Measurements from ENCODE around the gene ISYNA1. TPM values are rescaled to one million over a fixed set of nuclear protein-coding genes. Genes with fewer than 3 reads are reported as not detected.

ISYNA1 gene
- total and polyA plus RNA-seq, 2 experiments from 2014 or later = 191 to 208 TPM

GRCh38 chr19:18418483-18419194, 19.3 kb downstream of the ISYNA1 start:
- Histone ChIP-seq H3K4me1 (ENCODE audit: insufficient read depth) (peaks cover 9% of the 10 kb centered on the region), H3K4me3 (peak overlapping the region; percentile 73), H3K79me2 (replicated peaks; ENCODE audit: insufficient read depth) (no peaks in the 10 kb centered on the region), H2AFZ (no peak overlapping the region), H3K9me2 (ENCODE audit: insufficient read depth) (no peaks in the 10 kb centered on the region), H3K27ac (ENCODE audit: low read depth) (no peak overlapping the region), H4K20me1 (replicated peaks; ENCODE audit: insufficient read depth) (peaks cover under 1% of the 10 kb centered on the region; the same call in 1 of the 2 replicates), H3K4me2 (peak overlapping the region; percentile 97), H3K36me3 (ENCODE audit: insufficient read depth) (no peaks in the 10 kb centered on the region), H3F3A (replicated peaks; ENCODE audit: low read depth) (peaks cover 24% of the 10 kb centered on the region), H3K27me3 (ENCODE audit: insufficient read depth) (peaks cover 39% of the 10 kb centered on the region)
- Mint-ChIP-seq H3K9me3 (no peaks in the 10 kb centered on the region), H3K27ac (no peak overlapping the region), H3K4me3 (peak overlapping the region; percentile 68), H3K4me1 (peaks cover 39% of the 10 kb centered on the region), H3K36me3 (ENCODE audit: low read depth) (no peaks in the 10 kb centered on the region), H3K27me3 (ENCODE audit: insufficient read depth, low read depth, poor library complexity) (peaks cover 52% of the 10 kb centered on the region)
- ATAC-seq (no peak; the same call in 2 of the 3 replicates), DNase-seq (ENCODE audit: low spot score) (peak; percentile 43)
- TF ChIP-seq ZNF331 (CRISPR knock-in tag; IDR thresholded peaks at IDR 0.05; ENCODE audit: low read depth) (no peak), EZH2 (IDR thresholded peaks at IDR 0.05; ENCODE audit: low read depth, unreplicated experiment) (peak; percentile 25)

GRCh38 chr19:18418029-18418482, 19.9 kb downstream of the ISYNA1 start:
- Mint-ChIP-seq H3K4me1 (peaks cover 36% of the 10 kb centered on the region), H3K27me3 (ENCODE audit: insufficient read depth, low read depth, poor library complexity) (peaks cover 50% of the 10 kb centered on the region), H3K9me3 (no peaks in the 10 kb centered on the region), H3K36me3 (ENCODE audit: low read depth) (no peaks in the 10 kb centered on the region), H3K4me3 (peak overlapping the region; percentile 68), H3K27ac (no peak overlapping the region)
- ATAC-seq (no peak), DNase-seq (ENCODE audit: low spot score) (no peak)
- peak overlapping the region; percentile 97 for H3K4me2 ChIP-seq
- H3K36me3 ChIP-seq (ENCODE audit: insufficient read depth) = no peaks in the 10 kb centered on the region
- no peaks in the 10 kb centered on the region; the same call in 1 of the 2 replicates for H4K20me1 ChIP-seq (replicated peaks; ENCODE audit: insufficient read depth)
- no peaks in the 10 kb centered on the region for H3K79me2 ChIP-seq (replicated peaks; ENCODE audit: insufficient read depth)
- H3K27me3 ChIP-seq (ENCODE audit: insufficient read depth) = peaks cover 39% of the 10 kb centered on the region
- no peaks in the 10 kb centered on the region for H3K9me2 ChIP-seq (ENCODE audit: insufficient read depth)
- no peak overlapping the region for H3K27ac ChIP-seq (ENCODE audit: low read depth)
- peak overlapping the region; percentile 73 for H3K4me3 ChIP-seq
- H2AFZ ChIP-seq = no peak overlapping the region
- peaks cover 8% of the 10 kb centered on the region for H3K4me1 ChIP-seq (ENCODE audit: insufficient read depth)
- H3F3A ChIP-seq (replicated peaks; ENCODE audit: low read depth) = peaks cover 24% of the 10 kb centered on the region
- TF ChIP-seq NANOG (IDR thresholded peaks at IDR 0.05; ENCODE audit: borderline replicate concordance) (no peak), ETS1 (IDR thresholded peaks at IDR 0.05) (no peak), ZNF331 (CRISPR knock-in tag; IDR thresholded peaks at IDR 0.05; ENCODE audit: low read depth) (no peak), EZH2 (IDR thresholded peaks at IDR 0.05; ENCODE audit: low read depth, unreplicated experiment) (no peak), ZNF114 (CRISPR knock-in tag; IDR thresholded peaks at IDR 0.05) (no peak), EZH2phosphoT487 (IDR thresholded peaks at IDR 0.05; ENCODE audit: unreplicated experiment) (no peak), CREB1 (CRISPR knock-in tag; IDR thresholded peaks at IDR 0.05; ENCODE audit: low read depth) (no peak), POLR2AphosphoS5 (IDR thresholded peaks at IDR 0.05; ENCODE audit: low read depth) (no peak)
- TF ChIP-seq, protein P1, sequence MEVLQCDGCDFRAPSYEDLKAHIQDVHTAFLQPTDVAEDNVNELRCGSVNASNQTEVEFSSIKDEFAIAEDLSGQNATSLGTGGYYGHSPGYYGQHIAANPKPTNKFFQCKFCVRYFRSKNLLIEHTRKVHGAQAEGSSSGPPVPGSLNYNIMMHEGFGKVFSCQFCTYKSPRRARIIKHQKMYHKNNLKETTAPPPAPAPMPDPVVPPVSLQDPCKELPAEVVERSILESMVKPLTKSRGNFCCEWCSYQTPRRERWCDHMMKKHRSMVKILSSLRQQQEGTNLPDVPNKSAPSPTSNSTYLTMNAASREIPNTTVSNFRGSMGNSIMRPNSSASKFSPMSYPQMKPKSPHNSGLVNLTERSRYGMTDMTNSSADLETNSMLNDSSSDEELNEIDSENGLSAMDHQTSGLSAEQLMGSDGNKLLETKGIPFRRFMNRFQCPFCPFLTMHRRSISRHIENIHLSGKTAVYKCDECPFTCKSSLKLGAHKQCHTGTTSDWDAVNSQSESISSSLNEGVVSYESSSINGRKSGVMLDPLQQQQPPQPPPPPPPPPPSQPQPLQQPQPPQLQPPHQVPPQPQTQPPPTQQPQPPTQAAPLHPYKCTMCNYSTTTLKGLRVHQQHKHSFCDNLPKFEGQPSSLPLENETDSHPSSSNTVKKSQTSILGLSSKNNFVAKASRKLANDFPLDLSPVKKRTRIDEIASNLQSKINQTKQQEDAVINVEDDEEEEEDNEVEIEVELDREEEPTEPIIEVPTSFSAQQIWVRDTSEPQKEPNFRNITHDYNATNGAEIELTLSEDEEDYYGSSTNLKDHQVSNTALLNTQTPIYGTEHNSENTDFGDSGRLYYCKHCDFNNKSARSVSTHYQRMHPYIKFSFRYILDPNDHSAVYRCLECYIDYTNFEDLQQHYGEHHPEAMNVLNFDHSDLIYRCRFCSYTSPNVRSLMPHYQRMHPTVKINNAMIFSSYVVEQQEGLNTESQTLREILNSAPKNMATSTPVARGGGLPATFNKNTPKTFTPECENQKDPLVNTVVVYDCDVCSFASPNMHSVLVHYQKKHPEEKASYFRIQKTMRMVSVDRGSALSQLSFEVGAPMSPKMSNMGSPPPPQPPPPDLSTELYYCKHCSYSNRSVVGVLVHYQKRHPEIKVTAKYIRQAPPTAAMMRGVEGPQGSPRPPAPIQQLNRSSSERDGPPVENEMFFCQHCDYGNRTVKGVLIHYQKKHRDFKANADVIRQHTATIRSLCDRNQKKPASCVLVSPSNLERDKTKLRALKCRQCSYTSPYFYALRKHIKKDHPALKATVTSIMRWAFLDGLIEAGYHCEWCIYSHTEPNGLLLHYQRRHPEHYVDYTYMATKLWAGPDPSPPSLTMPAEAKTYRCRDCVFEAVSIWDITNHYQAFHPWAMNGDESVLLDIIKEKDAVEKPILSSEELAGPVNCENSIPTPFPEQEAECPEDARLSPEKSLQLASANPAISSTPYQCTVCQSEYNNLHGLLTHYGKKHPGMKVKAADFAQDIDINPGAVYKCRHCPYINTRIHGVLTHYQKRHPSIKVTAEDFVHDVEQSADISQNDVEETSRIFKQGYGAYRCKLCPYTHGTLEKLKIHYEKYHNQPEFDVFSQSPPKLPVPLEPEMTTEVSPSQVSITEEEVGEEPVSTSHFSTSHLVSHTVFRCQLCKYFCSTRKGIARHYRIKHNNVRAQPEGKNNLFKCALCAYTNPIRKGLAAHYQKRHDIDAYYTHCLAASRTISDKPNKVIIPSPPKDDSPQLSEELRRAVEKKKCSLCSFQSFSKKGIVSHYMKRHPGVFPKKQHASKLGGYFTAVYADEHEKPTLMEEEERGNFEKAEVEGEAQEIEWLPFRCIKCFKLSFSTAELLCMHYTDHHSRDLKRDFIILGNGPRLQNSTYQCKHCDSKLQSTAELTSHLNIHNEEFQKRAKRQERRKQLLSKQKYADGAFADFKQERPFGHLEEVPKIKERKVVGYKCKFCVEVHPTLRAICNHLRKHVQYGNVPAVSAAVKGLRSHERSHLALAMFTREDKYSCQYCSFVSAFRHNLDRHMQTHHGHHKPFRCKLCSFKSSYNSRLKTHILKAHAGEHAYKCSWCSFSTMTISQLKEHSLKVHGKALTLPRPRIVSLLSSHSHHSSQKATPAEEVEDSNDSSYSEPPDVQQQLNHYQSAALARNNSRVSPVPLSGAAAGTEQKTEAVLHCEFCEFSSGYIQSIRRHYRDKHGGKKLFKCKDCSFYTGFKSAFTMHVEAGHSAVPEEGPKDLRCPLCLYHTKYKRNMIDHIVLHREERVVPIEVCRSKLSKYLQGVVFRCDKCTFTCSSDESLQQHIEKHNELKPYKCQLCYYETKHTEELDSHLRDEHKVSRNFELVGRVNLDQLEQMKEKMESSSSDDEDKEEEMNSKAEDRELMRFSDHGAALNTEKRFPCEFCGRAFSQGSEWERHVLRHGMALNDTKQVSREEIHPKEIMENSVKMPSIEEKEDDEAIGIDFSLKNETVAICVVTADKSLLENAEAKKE (CRISPR knock-in tag; IDR thresholded peaks at IDR 0.05) = no peak
- TF ChIP-seq, protein P2, sequence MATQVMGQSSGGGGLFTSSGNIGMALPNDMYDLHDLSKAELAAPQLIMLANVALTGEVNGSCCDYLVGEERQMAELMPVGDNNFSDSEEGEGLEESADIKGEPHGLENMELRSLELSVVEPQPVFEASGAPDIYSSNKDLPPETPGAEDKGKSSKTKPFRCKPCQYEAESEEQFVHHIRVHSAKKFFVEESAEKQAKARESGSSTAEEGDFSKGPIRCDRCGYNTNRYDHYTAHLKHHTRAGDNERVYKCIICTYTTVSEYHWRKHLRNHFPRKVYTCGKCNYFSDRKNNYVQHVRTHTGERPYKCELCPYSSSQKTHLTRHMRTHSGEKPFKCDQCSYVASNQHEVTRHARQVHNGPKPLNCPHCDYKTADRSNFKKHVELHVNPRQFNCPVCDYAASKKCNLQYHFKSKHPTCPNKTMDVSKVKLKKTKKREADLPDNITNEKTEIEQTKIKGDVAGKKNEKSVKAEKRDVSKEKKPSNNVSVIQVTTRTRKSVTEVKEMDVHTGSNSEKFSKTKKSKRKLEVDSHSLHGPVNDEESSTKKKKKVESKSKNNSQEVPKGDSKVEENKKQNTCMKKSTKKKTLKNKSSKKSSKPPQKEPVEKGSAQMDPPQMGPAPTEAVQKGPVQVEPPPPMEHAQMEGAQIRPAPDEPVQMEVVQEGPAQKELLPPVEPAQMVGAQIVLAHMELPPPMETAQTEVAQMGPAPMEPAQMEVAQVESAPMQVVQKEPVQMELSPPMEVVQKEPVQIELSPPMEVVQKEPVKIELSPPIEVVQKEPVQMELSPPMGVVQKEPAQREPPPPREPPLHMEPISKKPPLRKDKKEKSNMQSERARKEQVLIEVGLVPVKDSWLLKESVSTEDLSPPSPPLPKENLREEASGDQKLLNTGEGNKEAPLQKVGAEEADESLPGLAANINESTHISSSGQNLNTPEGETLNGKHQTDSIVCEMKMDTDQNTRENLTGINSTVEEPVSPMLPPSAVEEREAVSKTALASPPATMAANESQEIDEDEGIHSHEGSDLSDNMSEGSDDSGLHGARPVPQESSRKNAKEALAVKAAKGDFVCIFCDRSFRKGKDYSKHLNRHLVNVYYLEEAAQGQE (IDR thresholded peaks at IDR 0.05; ENCODE audit: unreplicated experiment) = no peak
